Measurements from ENCODE around the gene ENTPD7.

- no peak for TF ChIP-seq EP300 (IDR thresholded peaks at IDR 0.05)
- TF ChIP-seq CTCF (IDR thresholded peaks at IDR 0.05), result peak; percentile 15 to 80 (median 48)
- peak in 3 of 4 donors; percentile 71 to 83 (median 77) for TF ChIP-seq POLR2A (IDR thresholded peaks at IDR 0.05)
- TF ChIP-seq POLR2AphosphoS5 (IDR thresholded peaks at IDR 0.05), result peak; percentile 86 to 88
Measured at GRCh38 chr10:99732033-99732842, 72.9 kb downstream of the ENTPD7 start, which contains the start of the genes COX15 and CUTC.

All from upper lobe of left lung (tissue), 4 donors.